ENCODE measurements around the gene WDR64. TPM values are rescaled to one million over a fixed set of nuclear protein-coding genes. Genes with fewer than 3 reads are reported as not detected.

WDR64 gene
- total RNA-seq: under 1 TPM in 1 of 2 donors, not detected in 1; 0.24 TPM
- long read RNA-seq: 0 reads

GRCh38 chr1:241652012-241652411 lies at the start of gene WDR64:
WDR64 (plus strand) TSS chr1:241652281; CDS start chr1:241652485, 204 bp downstream.
- intact Hi-C loops (cut with DNase I, micrococcal nuclease): no loop called here
- DNase-seq (no peak), ATAC-seq (no peak)

DNA sequence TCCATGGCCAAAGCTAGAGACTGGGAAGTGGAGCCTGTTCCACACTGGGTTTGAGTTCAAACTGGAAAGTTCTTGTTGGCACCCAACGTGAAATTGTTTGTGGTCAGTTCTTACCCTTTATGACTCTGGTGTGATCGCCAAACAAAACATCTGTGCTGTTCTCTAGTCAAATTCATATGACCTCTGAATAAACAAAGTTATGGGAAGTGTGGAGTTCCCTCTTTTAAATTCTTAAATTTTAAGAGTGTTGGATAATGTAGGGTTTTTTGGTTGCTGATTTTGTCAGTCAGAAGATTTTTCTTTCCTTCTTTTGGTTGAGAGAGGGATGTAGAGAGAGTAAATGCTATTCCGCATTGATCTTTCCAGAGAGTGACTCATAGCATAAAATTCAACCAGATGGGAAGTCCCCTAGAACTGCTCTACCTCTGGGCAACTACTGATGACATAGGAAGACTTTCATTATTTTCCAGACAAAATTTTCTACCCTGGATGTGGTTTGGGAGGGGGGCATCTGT lies 48.3 kb upstream of the WDR64 start:
- ATAC-seq: no peak
- no peak for DNase-seq
- intact Hi-C loops (cut with DNase I, micrococcal nuclease): no loop called here

GRCh38 chr1:241605146-241605805 lies 46.8 kb upstream of the WDR64 start:
- no peak for ATAC-seq
- intact Hi-C loops (cut with DNase I, micrococcal nuclease): no loop called here
- DNase-seq: no peak

- DNase-seq (no peak), ATAC-seq (no peak)
- intact Hi-C loops (cut with DNase I, micrococcal nuclease): no loop called here
Observed at GRCh38 chr1:241606544-241606943, 45.5 kb upstream of the WDR64 start.

- intact Hi-C loops (cut with DNase I, micrococcal nuclease): no loop called here
- ATAC-seq (no peak), DNase-seq (no peak)
Observed at GRCh38 chr1:241607497-241607896, 44.6 kb upstream of the WDR64 start.

GRCh38 chr1:241608379-241609033 lies 43.6 kb upstream of the WDR64 start:
- intact Hi-C loops (cut with DNase I, micrococcal nuclease): no loop called here
- no peak for DNase-seq
- ATAC-seq: no peak

GRCh38 chr1:241610056-241610815 lies 41.8 kb upstream of the WDR64 start:
- DNase-seq: peak; percentile 37 to 39
- peak; percentile 91 for ATAC-seq
- intact Hi-C loops (cut with DNase I, micrococcal nuclease): loop anchor here in 1 of 2 donors (5.0 kb wide), 1 partner anchor 222 kb away; no protein-coding TSS in a partner anchor

DNA sequence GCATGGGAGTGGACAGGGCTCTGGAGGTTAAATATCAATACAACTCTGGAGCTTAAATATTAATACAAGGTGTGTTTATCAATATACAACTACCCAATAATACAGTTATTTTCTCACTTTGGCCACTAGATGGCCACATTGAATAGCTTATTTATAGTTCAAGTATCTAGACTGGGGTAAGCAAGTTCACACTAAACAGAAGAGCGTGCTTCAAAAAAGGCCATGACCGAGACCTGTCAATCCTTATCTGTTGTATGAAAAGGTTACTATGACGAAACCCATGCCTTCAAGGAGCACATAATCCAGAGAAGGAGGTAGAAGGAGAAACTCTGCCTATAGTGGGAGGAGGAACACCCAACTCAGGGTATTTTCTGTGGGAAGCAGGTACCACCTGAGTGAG lies 41.0 kb upstream of the WDR64 start:
- intact Hi-C loops (cut with DNase I, micrococcal nuclease): loop anchor here in 1 of 2 donors (5.0 kb wide), 1 partner anchor 221 kb away; no protein-coding TSS in a partner anchor
- ATAC-seq (peak; percentile 63), DNase-seq (no peak)

DNA sequence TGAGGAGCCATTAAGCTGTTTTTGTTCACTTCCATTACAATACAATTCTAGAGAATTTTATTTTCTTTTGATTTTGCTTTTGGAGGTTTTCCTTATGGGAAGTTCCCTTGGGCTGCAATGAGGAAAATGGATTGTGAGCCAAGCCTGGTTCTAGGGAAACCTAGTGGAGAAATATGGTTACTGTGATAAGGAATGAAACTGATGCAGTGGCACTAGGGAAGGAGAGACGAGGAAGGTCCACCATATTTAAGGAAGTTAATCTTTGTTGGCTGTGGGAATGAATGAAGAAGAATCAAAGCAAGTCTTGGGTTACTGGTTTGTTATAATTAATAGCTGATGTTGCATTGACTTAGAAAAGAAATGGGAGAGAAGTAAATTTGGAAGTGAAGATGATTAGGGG lies 40.3 kb upstream of the WDR64 start:
- intact Hi-C loops (cut with DNase I, micrococcal nuclease): loop anchor here in 1 of 2 donors (5.0 kb wide), 1 partner anchor 221 kb away; no protein-coding TSS in a partner anchor
- DNase-seq: no peak
- ATAC-seq: no peak

- intact Hi-C loops (cut with DNase I, micrococcal nuclease): loop anchor here in 1 of 2 donors (5.0 kb wide), 1 partner anchor 219 kb away; no protein-coding TSS in a partner anchor
- ATAC-seq: no peak
- DNase-seq: no peak
Observed at GRCh38 chr1:241612533-241613477, 39.3 kb upstream of the WDR64 start.

- ATAC-seq (no peak), DNase-seq (no peak)
- intact Hi-C loops (cut with DNase I, micrococcal nuclease): loop anchor here in 1 of 2 donors (5.0 kb wide), 1 partner anchor 218 kb away; no protein-coding TSS in a partner anchor
Observed at GRCh38 chr1:241614144-241614543, 37.9 kb upstream of the WDR64 start.

GRCh38 chr1:241614572-241614971 lies 37.5 kb upstream of the WDR64 start:
- intact Hi-C loops (cut with DNase I, micrococcal nuclease): loop anchor here in 1 of 2 donors (5.0 kb wide), 1 partner anchor 218 kb away; no protein-coding TSS in a partner anchor
- DNase-seq (no peak), ATAC-seq (no peak)

DNA sequence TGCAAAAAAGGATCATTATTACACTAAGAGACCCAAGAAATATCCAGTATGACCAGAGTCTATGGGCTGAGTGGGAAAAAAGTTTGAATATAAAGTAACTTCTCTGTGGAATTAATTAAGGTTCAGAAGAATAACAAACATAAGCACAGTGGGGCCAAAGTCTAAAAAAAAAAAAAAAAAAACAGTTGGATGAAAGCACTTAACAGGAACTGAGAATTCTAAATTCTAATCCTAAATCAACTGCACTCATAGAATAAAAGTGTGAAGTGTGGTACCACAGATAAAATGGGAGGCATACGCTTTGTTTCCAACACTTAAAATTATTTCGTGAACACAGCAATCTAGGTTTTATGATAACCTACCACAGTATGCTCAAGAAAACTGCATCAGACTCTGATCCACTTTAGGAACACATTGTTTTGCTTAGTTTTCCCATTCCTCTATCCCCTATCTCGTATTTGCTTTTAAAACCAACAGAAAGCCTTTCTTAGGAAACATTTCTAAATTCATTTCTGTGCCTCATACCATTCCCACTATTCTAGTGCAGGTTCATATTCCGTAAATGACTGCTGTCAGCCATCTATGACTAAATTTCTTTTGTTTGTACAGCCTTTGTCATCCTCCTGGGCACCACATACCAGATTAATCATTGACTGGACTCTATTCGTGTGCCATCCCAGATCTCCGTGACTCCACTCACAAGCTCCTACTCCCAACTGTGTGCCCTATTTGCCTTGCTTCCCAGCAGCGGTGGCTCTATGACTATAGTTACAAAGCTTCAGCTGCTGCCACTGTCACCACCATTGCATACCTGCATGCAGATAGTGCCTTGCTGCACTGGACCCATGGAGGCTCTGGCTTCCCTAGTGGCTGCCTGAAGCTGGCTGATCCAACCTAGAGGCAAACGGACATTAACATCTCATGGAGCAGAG lies 36.8 kb upstream of the WDR64 start:
- intact Hi-C loops (cut with DNase I, micrococcal nuclease): no loop called here
- ATAC-seq (peak; percentile 88), DNase-seq (peak; percentile 24 to 30)

GRCh38 chr1:241617426-241617825 lies 34.7 kb upstream of the WDR64 start:
- ATAC-seq: no peak
- DNase-seq: no peak
- intact Hi-C loops (cut with DNase I, micrococcal nuclease): no loop called here

DNA sequence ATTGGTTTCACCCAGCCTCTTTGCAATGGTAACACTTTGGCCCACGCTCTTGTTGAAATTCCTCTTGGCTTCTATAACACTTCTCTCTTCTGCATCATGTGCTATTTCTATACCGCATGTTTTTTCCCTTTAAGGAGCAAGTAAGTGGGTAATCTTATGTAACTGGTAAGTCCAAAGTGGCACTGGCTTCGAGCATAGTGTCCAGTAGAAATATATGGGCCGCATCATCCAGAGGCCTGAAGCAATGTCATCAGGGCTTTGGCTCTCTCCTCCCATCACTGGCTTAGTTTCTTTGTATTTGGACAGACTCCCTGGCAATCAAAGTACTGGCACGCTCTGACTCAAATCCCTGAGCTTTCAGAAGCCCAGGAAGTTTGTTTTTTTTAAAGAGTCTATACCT lies 29.4 kb upstream of the WDR64 start:
- DNase-seq (no peak), ATAC-seq (no peak)
- intact Hi-C loops (cut with DNase I, micrococcal nuclease): no loop called here

- DNase-seq: no peak
- intact Hi-C loops (cut with DNase I, micrococcal nuclease): no loop called here
- ATAC-seq: peak; percentile 87
Observed at GRCh38 chr1:241624935-241625334, 27.1 kb upstream of the WDR64 start.

Data from left colon (tissue), 2 donors.